Omental fat pad (tissue), 4 donors: ENCODE measurements around the gene MYOCD. TPM values are rescaled to one million over a fixed set of nuclear protein-coding genes. Genes with fewer than 3 reads are reported as not detected.

Experiments
- ATAC-seq: fragments of 150-250 bp; one replicate; pipeline ENCODE4 v1.9.1; 2016; ENCODE audit warnings: mild to moderate bottlenecking, moderate library complexity; ENCODE audit not compliant: low FRiP score
- DNase-seq: peaks from one replicate; pipeline ENCODE4 v3.0.0-alpha.2; 2019; ENCODE audit warnings: low spot score
- CTCF ChIP-seq, 3 donors: fragments of 450-650 bp; IDR thresholded peaks; one replicate each; pipeline ENCODE4 v1.5.1; 2016 to 2017; ENCODE audit warnings: antibody characterized with exemption in 3 of 3, mild to moderate bottlenecking in 3 of 3, moderate library complexity in 2 of 3
- total RNA-seq, 4 donors: library from RNA; depleted of rRNA; stranded (reverse); fragments of >200 nt; gene quantifications; one replicate each; pipeline ENCODE4 v1.1.0, GENCODE V29; 2016

Gene MYOCD
- total RNA-seq, 4 donors from 2014 or later: 0.48 to 2.8 (median 2.3) TPM

GRCh38 chr17:12790249-12791106 is 124.8 kb downstream of the MYOCD start:
- TF ChIP-seq CTCF (IDR thresholded peaks at IDR 0.05): no peak
- peak; percentile 7 for ATAC-seq
- DNase-seq: no peak

- no peak for DNase-seq
- no peak for TF ChIP-seq CTCF (IDR thresholded peaks at IDR 0.05)
- no peak for ATAC-seq
Observed at GRCh38 chr17:12794919-12795532, 129.3 kb downstream of the MYOCD start.

GRCh38 chr17:12800855-12801365 is 135.2 kb downstream of the MYOCD start:
- TF ChIP-seq CTCF (IDR thresholded peaks at IDR 0.05): no peak
- DNase-seq: no peak
- ATAC-seq: no peak

- DNase-seq (no peak), ATAC-seq (no peak)
- TF ChIP-seq CTCF (IDR thresholded peaks at IDR 0.05): no peak
Observed at GRCh38 chr17:12806630-12807029, 140.9 kb downstream of the MYOCD start.

GRCh38 chr17:12808723-12809122 is 143.0 kb downstream of the MYOCD start:
- no peak for DNase-seq
- ATAC-seq: no peak
- no peak for TF ChIP-seq CTCF (IDR thresholded peaks at IDR 0.05)

- DNase-seq: no peak
- peak; percentile 79 for ATAC-seq
- no peak for TF ChIP-seq CTCF (IDR thresholded peaks at IDR 0.05)
Observed at GRCh38 chr17:12812877-12813276, 147.2 kb downstream of the MYOCD start.
